Measurements from ENCODE around the gene DHRS1. TPM values are rescaled to one million over a fixed set of nuclear protein-coding genes. Genes with fewer than 3 reads are reported as not detected.

The DHRS1 gene
- total and polyA plus RNA-seq, 9 of the 15 experiments (the other 6 are each of a cell fraction or from before 2014, with no cell fraction given): 7.3 to 33.6 (median 13.3) TPM

GRCh38 chr14:24271134-24271833 is 28.3 kb downstream of the DHRS1 start, which contains the start of gene RABGGTA (continued):
- peak; percentile 84 for TF ChIP-seq ZNF592 (IDR thresholded peaks at IDR 0.05)
- no peak for TF ChIP-seq ZNF224 (CRISPR knock-in tag; IDR thresholded peaks at IDR 0.05)
- TF ChIP-seq MEF2A (IDR thresholded peaks at IDR 0.05; ENCODE audit: control insufficient read depth, low read depth, low read length): no peak
- TF ChIP-seq KLF16 (IDR thresholded peaks at IDR 0.05): no peak
- no peak for TF ChIP-seq KDM4B (IDR thresholded peaks at IDR 0.05; ENCODE audit: borderline replicate concordance in 2 of 2, low read depth in 1 of 2)
- TF ChIP-seq PHB (CRISPR knock-in tag; IDR thresholded peaks at IDR 0.05): no peak
- TF ChIP-seq KLF13 (tag; IDR thresholded peaks at IDR 0.05; ENCODE audit: borderline replicate concordance, low read depth): 0 out of 2 replicates have a peak, but pooled peaks have one; percentile 54
- no peak for TF ChIP-seq NFRKB (IDR thresholded peaks at IDR 0.05; ENCODE audit: low read depth)
- no peak for TF ChIP-seq SRSF1 (IDR thresholded peaks at IDR 0.05; ENCODE audit: low read depth, low read length)
- peak in 1 of 2 experiments; percentile 79; a peak in 1 of 4 replicates for TF ChIP-seq SIN3A (IDR thresholded peaks at IDR 0.05; ENCODE audit: borderline replicate concordance in 2 of 2, control insufficient read depth in 1 of 2, low read depth in 2 of 2, low read length in 2 of 2)
- TF ChIP-seq BCL6 (CRISPR knock-in tag; IDR thresholded peaks at IDR 0.05): no peak
- TF ChIP-seq ZNF311 (CRISPR knock-in tag; IDR thresholded peaks at IDR 0.05): no peak
- TF ChIP-seq MTA1 (IDR thresholded peaks at IDR 0.05; ENCODE audit: borderline replicate concordance): no peak
- TF ChIP-seq ATF3 (IDR thresholded peaks at IDR 0.05): no peak
- no peak for TF ChIP-seq ATF3 (CRISPR knock-in tag; conservative IDR thresholded peaks at IDR 0.05)
- no peak for TF ChIP-seq SMARCA4 (IDR thresholded peaks at IDR 0.05)
- no peak for TF ChIP-seq POLR2B (IDR thresholded peaks at IDR 0.05; ENCODE audit: low read depth, partially characterized antibody)
- no peak for TF ChIP-seq CHD2 (IDR thresholded peaks at IDR 0.05; ENCODE audit: low read depth, low read length)
- no peak for TF ChIP-seq FOXA3 (CRISPR knock-in tag; conservative IDR thresholded peaks at IDR 0.05 in 1 of 2, IDR thresholded peaks at IDR 0.05 in 1 of 2)
- TF ChIP-seq HNRNPLL (IDR thresholded peaks at IDR 0.05; ENCODE audit: low read depth, low read length, poor library complexity, severe bottlenecking): peak; percentile 49
- TF ChIP-seq CC2D1A (IDR thresholded peaks at IDR 0.05): no peak
- no peak for TF ChIP-seq PYGO2 (tag; IDR thresholded peaks at IDR 0.05)
- TF ChIP-seq DLX4 (CRISPR knock-in tag; IDR thresholded peaks at IDR 0.05): no peak
- no peak for TF ChIP-seq SMARCC2 (IDR thresholded peaks at IDR 0.05; ENCODE audit: low read depth)
- no peak for TF ChIP-seq ZNF707 (CRISPR knock-in tag; conservative IDR thresholded peaks at IDR 0.05)

All from K562 (cell line).